HG02852 (cell line): ENCODE data around the gene PRRC2B.
"Not testable (repeated sequence)": the region's sequence is repeated elsewhere in the genome, so short reads cannot be mapped to it uniquely, and the experiment has no call there.

Source experiments
- ATAC-seq: cut with Tn5 transposase; IDR thresholded peaks from one replicate; pipeline ENCODE4 v1.9.1; 2021; ENCODE audit warnings: mild to moderate bottlenecking, moderate library complexity; ENCODE audit not compliant: unreplicated experiment

Gene PRRC2B

DNA sequence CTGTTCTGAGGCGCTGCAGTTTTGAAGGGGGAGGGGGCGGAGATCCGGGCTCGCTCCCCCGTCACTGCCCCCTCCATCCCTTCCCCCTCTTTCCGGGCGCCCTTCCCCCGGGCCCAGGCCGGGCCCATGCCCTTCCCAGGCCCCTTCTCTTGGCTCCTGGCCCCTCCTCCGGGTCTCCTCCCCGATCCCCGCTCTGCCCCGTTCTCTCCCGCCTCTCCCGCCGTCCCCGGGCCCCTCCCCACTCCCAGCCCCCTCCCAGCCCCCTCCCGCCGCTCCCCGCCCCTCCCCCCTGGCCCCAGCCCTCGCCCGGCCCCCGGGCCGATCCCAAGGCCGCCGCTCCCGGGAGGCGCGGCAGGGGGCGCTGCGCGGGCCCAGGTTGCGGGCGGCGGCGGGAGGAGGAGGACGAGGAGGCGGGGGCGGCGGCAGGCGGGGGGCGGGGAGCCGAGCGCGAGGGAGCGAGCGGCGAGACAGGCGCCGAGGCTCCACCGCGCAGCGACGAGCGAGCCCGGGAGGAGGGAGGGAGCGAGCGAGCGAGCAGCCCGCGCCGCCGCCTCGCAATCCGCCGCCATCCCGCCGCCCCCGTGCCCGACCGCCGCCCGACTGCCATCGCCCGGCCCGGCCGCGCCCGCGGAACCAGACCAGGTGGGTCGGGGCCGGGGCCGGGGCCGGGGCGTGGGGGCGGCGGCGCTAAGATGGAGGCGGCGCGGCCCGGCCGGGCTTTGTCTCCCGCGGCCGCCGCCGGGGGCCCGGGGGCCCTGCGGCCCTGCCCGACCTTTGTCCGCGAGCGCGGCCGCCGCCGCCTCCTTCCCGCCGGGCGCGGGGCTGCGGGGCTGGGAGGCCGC lies at the start of gene PRRC2B:
PRRC2B (plus strand) TSS at position 465 of the 842 bp plus-strand sequence. CDS start 36,059 bp downstream, outside the sequence.
- ATAC-seq: peak; percentile 47

GRCh38 chr9:131344931-131345535 lies 48.9 kb upstream of the PRRC2B start:
- not testable (repeated sequence) for ATAC-seq

DNA sequence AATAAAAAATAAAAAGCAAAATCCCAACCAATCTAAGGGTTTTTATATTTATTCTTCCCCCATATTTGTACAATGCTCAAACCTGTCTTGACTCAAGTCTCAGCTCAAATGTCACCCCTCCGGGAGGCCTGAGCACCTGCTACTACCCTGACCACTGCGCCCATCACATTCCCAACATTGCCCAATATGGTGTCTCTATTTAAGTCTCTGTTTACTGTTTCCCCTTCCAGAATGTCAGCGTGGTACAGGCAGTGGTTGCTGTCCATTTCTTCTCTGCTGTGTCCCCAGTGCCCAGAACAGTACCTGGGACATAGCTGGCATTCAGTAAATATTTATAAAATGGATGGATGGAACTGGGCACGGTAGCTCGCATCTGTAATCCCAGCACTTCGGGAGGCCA lies 47.3 kb upstream of the PRRC2B start:
- ATAC-seq: no peak

- ATAC-seq: no peak
These were observed 46.4 kb upstream of the PRRC2B start for GRCh38 chr9:131347376-131348020.

GRCh38 chr9:131348631-131349521 lies 45.0 kb upstream of the PRRC2B start:
- no peak for ATAC-seq

DNA sequence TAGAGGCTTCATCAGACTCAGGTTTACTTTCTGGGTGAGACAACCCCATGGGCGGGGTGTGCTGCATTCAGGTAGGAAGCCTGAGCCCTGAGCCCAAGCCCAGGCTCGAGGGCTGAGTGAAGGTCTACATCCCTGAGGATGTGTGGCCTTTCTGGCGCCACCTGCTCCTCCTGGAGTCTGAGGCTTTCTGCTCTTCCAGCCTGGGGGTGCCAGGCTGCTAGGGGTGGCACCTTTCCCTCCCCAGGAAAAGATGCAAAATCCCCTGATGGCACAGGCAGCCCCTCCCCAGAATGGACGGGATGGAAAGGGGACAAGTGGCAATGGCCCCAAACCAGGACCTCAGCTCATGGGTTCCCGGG lies 44.4 kb upstream of the PRRC2B start:
- ATAC-seq: no peak

- no peak for ATAC-seq
These were observed 43.9 kb upstream of the PRRC2B start for GRCh38 chr9:131349881-131350563.

- not testable (repeated sequence) for ATAC-seq
These were observed 37.4 kb upstream of the PRRC2B start for GRCh38 chr9:131356479-131356878.

- ATAC-seq: no peak
These were observed 35.3 kb upstream of the PRRC2B start for GRCh38 chr9:131358556-131358955.

GRCh38 chr9:131361202-131361833 lies 32.6 kb upstream of the PRRC2B start:
- no peak for ATAC-seq

DNA sequence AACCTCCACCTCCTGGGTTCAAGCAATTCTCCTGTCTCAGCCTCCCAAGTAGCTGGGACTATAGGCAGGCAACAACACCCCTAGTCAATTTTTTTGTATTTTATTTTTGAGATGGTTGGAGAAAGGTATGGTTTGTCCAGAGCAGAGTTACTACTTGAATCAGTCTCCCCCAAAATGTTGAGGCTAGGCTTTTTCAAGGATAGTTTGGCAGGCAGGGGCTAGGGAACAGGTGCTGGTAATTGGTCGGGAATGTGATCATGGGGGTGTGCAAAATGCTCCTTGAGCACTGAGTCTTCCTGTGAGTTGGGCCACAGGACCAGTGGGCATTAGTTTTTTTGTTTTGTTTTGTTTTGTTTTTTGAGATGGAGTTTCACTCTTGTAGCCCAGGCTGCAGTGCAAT lies 28.3 kb upstream of the PRRC2B start:
- ATAC-seq: no peak

DNA sequence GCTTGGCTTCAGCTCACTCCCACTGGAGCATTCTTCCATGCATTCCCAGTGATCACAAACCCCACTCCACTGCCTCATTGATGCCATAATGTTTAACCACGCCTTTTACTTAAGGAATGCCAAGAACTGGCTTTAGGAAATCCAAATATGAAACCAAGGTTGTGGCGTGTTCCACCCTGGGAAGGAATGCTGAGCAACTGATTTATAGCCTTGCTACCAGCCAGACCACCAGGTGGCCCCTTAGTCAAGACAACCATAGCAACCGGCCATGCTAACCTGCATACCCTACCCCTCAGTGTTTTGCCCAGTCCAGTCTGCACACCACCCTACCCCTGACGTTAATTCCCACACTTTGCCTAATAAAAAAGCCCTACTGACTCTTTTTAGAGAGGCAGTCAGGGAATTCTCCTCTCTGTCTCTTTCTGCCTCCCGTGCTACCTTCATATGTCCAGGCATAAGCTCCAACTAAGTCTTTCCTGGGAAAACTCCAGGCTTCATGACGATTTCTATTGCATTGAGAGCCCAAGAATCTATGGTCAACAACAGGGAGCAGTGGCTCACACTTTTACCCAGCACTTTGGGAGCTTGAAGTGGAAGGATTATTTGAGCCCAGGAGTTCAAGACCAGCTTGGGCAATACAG lies 27.0 kb upstream of the PRRC2B start:
- no peak for ATAC-seq

DNA sequence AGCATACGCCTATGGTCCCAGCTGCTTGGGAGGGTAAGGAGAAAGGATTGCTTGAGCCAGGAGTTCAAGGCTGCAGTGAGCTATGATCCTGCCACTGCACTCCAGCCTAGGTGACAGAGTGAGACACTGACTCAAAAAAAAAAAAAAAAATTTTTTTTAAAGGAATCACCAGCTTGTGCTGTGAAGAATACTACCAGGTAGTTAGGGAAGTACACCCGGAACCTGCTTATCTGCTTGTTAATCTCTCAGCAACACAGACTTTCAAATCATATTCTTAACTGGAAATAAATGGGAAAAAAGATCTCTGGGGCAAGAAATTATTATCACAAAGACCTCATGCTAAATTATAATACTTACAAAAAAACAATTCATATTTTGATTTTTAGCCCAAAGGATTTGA lies 26.4 kb upstream of the PRRC2B start:
- no peak for ATAC-seq

GRCh38 chr9:131370638-131371037 lies 23.2 kb upstream of the PRRC2B start:
- no peak for ATAC-seq

- not testable (repeated sequence) for ATAC-seq
These were observed 21.3 kb upstream of the PRRC2B start for GRCh38 chr9:131372599-131372973.

- not testable (repeated sequence) for ATAC-seq
These were observed 19.2 kb upstream of the PRRC2B start for GRCh38 chr9:131374638-131375037.

GRCh38 chr9:131379056-131379455 lies 14.8 kb upstream of the PRRC2B start:
- ATAC-seq: no peak

DNA sequence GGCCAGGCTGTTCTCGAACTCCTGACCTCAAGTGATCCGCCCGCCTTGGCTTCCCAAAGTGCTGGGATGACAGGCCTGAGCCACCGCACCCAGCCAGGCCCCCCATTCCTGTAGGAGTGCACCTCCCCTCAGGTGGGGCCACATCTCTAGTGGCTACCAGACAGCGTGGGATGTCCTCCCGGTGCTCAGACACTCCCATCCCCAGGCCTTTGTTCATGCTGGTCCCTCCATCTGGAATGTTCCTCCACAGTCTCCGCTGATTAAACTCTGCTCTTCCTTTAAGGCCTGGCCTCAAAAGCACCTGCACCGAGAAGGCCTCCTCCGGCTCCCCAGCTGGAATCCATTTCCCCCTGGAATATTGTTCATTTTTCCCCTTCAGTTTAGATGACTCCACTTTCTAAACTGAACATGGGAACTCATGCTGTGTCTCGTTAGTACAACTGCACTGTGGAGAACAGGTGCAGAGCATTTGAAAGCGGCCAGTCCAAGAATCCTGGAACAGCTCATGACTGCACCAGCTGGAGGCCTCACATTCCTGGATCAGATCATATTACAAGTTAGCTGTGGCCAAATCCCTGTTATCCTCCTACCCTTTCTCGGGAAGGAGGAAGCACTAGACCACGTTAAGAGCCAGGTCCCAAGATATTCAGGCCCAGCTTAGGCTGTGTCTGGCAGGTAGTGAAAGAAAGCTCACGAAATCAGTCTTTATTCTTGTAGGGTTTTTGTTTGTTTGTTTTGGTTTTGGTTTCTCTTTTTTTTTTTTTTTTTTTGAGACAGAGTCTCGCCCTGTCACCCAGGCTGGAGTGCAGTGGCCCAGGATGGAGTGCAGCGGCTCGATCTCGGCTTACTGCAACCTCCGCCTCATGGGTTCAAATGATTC lies 10.8 kb upstream of the PRRC2B start:
- ATAC-seq: no peak
